ENCODE results near the gene DDA1. TPM values are rescaled to one million over a fixed set of nuclear protein-coding genes. Genes with fewer than 3 reads are reported as not detected.
A peak's percentile ranks its signal among the peaks of the same experiment; 100 is the strongest.
"Not testable (repeated sequence)": the region's sequence is repeated elsewhere in the genome, so short reads cannot be mapped to it uniquely, and the experiment has no call there.

Gene DDA1
- total and polyA plus RNA-seq, 4 donors: 21.4 to 71.0 (median 28.7) TPM

DNA sequence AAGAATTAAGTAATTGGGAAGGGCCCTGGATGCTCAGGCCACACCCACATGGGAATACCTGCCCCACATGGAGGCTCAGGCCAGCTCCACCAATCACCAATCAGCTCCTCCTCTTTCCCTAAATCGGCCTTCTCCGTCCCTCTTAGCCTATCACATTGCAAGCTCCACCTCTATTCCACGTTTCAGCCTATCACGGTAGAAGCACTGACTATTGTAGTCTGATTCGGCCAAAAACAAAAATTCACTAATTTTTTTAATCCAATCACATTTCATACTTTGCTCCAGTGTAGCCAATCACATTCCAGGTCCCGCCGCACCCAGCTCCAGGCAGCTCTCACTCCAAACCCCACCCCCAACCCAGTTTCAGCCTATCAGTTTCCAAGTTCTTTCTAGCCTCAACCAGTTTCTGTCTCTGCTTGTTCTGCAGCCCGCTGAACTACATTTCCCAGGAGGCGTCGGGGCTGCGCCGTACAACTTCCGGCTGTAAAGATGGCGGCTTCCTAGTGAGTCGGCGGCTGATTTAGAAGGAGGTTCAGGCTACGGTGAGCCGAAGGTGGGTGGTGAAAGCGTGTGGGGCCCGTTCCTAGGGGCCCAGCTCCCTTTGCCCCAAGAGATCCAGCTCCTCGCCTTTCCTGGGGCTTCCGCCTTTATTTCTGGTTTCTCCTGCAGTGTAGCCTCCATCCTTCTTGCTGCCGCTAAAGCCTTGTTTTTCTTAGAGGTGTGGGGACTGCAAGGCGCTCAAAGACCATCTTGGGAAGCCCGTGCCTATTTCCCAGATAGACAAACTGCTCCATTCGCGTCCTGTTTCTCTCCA lies 42.2 kb upstream of the DDA1 start, which contains the start of gene BABAM1:
Gene BABAM1, plus strand, starts transcription at position 469 of the 814 bp plus-strand sequence. CDS start 1,364 bp downstream, outside the sequence.
- Histone ChIP-seq H3K36me3 (ENCODE audit: control insufficient read depth in 1 of 2, insufficient read depth in 2 of 2, low read length in 1 of 2) (peaks cover 0 to 2% of the 10 kb centered on the region in 2 donors), H3K4me3 (ENCODE audit: low read length in 2 of 2) (peak within 1 kb of the TSS; percentile 60 to 77), H3K9me3 (ENCODE audit: control insufficient read depth, low read length) (no peaks in the 10 kb centered on the region), H3K27me3 (ENCODE audit: control insufficient read depth in 1 of 2, insufficient read depth in 2 of 2, low read length in 1 of 2) (no peaks in the 10 kb centered on the region), H3K4me1 (ENCODE audit: control insufficient read depth in 1 of 2, insufficient read depth in 2 of 2, low read length in 2 of 2) (no peaks in the 10 kb centered on the region), H3K27ac (ENCODE audit: low read depth in 1 of 2, low read length in 2 of 2) (peak within 1 kb of the TSS in 1 of 2 donors; percentile 16)
- ATAC-seq (ENCODE audit: low FRiP score) (peak; percentile 98), DNase-seq (peak; percentile 96 to 97)
- intact Hi-C loops (cut with DNase I): no loop called here
- 0% methylated on average over 27 of the region's 27 CpGs for WGBS, 2 donors

- Histone ChIP-seq H3K27ac (ENCODE audit: low read depth in 1 of 2, low read length in 2 of 2) (no peak overlapping the region), H3K36me3 (ENCODE audit: control insufficient read depth in 1 of 2, insufficient read depth in 2 of 2, low read length in 1 of 2) (peaks cover 0 to 6% of the 10 kb centered on the region in 2 donors), H3K4me3 (ENCODE audit: low read length in 2 of 2) (no peak overlapping the region), H3K27me3 (ENCODE audit: control insufficient read depth in 1 of 2, insufficient read depth in 2 of 2, low read length in 1 of 2) (no peaks in the 10 kb centered on the region), H3K9me3 (ENCODE audit: control insufficient read depth, low read length) (no peaks in the 10 kb centered on the region), H3K4me1 (ENCODE audit: control insufficient read depth in 1 of 2, insufficient read depth in 2 of 2, low read length in 2 of 2) (no peaks in the 10 kb centered on the region)
- DNase-seq (no peak), ATAC-seq (ENCODE audit: low FRiP score) (no peak)
- intact Hi-C loops (cut with DNase I): no loop called here
- 91 to 92% methylated on average over 13 of the region's 13 CpGs for WGBS, 2 donors
Observed at GRCh38 chr19:17268754-17269153, 40.6 kb upstream of the DDA1 start.

- H3K9me3 ChIP-seq (ENCODE audit: control insufficient read depth, low read length); ATAC-seq (ENCODE audit: low FRiP score): not testable (repeated sequence)
- 95 to 99% methylated on average over 3 of the region's 3 CpGs for WGBS, 2 donors
Observed at GRCh38 chr19:17274892-17275291, 34.5 kb upstream of the DDA1 start.

DNA sequence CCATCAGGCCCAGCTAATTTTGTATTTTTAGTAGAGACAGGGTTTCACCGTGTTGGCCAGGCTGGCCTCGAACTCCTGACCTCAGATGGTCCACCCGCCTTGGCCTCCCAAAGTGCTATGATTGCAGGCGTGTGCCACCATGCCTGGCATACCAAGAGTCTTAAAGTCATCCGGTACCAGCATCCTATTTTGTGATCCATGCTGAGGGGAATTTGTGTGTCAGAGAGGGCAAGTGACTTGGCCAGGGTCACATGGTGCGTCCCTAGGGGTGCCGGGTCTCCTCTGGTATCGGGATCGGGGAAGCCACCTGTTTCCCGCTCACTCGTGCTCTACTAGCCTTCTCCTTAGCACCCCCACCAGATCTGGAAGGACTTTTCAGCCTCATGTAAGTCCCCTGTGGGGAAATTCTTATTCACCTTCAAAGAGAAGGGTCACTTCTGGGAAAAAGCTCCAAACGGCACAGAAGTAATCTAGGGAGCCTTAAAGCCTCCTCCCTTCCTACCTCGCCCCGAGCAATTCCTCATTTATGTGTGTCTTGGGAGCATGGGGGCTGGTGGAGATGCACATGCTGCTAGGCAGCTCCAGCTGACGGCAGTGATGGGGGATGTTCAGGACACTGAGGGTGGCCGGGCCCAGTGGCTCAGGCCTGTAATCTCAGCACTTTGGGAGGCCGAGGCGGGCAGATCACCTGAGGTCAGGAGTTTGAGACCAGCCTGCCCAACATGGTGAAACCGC lies 33.8 kb upstream of the DDA1 start:
- no peaks in the 10 kb centered on the region for H3K27me3 ChIP-seq (ENCODE audit: control insufficient read depth in 1 of 2, insufficient read depth in 2 of 2, low read length in 1 of 2)
- WGBS, 2 donors: 88 to 90% methylated on average over 19 of the region's 19 CpGs

More at GRCh38 chr19:17274892-17275291, 34.5 kb upstream of the DDA1 start:
- H3K27me3 ChIP-seq (ENCODE audit: control insufficient read depth in 1 of 2, insufficient read depth in 2 of 2, low read length in 1 of 2); intact Hi-C loops (cut with DNase I); H3K4me1 ChIP-seq (ENCODE audit: control insufficient read depth in 1 of 2, insufficient read depth in 2 of 2, low read length in 2 of 2); DNase-seq; H3K4me3 ChIP-seq (ENCODE audit: low read length in 2 of 2); H3K27ac ChIP-seq (ENCODE audit: low read depth in 1 of 2, low read length in 2 of 2): not testable (repeated sequence)
- peaks cover 0 to 15% of the 10 kb centered on the region in 2 donors for H3K36me3 ChIP-seq (ENCODE audit: control insufficient read depth in 1 of 2, insufficient read depth in 2 of 2, low read length in 1 of 2)

GRCh38 chr19:17279436-17279835 lies 29.9 kb upstream of the DDA1 start:
- intact Hi-C loops (cut with DNase I): no loop called here
- H3K36me3 ChIP-seq (ENCODE audit: control insufficient read depth in 1 of 2, insufficient read depth in 2 of 2, low read length in 1 of 2): peaks cover 0 to 6% of the 10 kb centered on the region in 2 donors

More for the DNA sequence above, 33.8 kb upstream of the DDA1 start:
- ATAC-seq (ENCODE audit: low FRiP score): no peak
- no peak for DNase-seq
- no peak overlapping the region for H3K4me3 ChIP-seq (ENCODE audit: low read length in 2 of 2)
- intact Hi-C loops (cut with DNase I): no loop called here
- H3K27ac ChIP-seq (ENCODE audit: low read depth in 1 of 2, low read length in 2 of 2): no peak overlapping the region
- H3K4me1 ChIP-seq (ENCODE audit: control insufficient read depth in 1 of 2, insufficient read depth in 2 of 2, low read length in 2 of 2): no peaks in the 10 kb centered on the region
- H3K36me3 ChIP-seq (ENCODE audit: control insufficient read depth in 1 of 2, insufficient read depth in 2 of 2, low read length in 1 of 2): peaks cover 0 to 15% of the 10 kb centered on the region in 2 donors
- H3K9me3 ChIP-seq (ENCODE audit: control insufficient read depth, low read length): no peaks in the 10 kb centered on the region

GRCh38 chr19:17281391-17282304 lies 27.7 kb upstream of the DDA1 start, which contains the start of gene ANKLE1:
TSS of gene ANKLE1 (plus strand) at chr19:17281901. CDS start at chr19:17281921, 20 bp downstream.
- Histone ChIP-seq H3K4me3 (ENCODE audit: low read length in 2 of 2) (peak within 1 kb of the TSS in 1 of 2 donors; percentile 1), H3K27ac (ENCODE audit: low read depth in 1 of 2, low read length in 2 of 2) (no peak within 1 kb of the TSS), H3K4me1 (ENCODE audit: control insufficient read depth in 1 of 2, insufficient read depth in 2 of 2, low read length in 2 of 2) (no peaks in the 10 kb centered on the region), H3K27me3 (ENCODE audit: control insufficient read depth in 1 of 2, insufficient read depth in 2 of 2, low read length in 1 of 2) (no peaks in the 10 kb centered on the region), H3K9me3 (ENCODE audit: control insufficient read depth, low read length) (no peaks in the 10 kb centered on the region), H3K36me3 (ENCODE audit: control insufficient read depth in 1 of 2, insufficient read depth in 2 of 2, low read length in 1 of 2) (peaks cover 0 to 2% of the 10 kb centered on the region in 2 donors)
- intact Hi-C loops (cut with DNase I): loop anchor here (2.0 to 5.0 kb wide), 4 partner anchors 69 to 215 kb away; no protein-coding TSS in a partner anchor
- peak in 1 of 2 donors; percentile 76 for DNase-seq
- WGBS, 2 donors: 7 to 8% methylated on average over 66 to 75 of the region's 75 CpGs
- peak; percentile 31 for ATAC-seq (ENCODE audit: low FRiP score)

More at GRCh38 chr19:17279436-17279835, 29.9 kb upstream of the DDA1 start:
- no peaks in the 10 kb centered on the region for H3K9me3 ChIP-seq (ENCODE audit: control insufficient read depth, low read length)
- H3K4me3 ChIP-seq (ENCODE audit: low read length in 2 of 2): no peak overlapping the region
- H3K4me1 ChIP-seq (ENCODE audit: control insufficient read depth in 1 of 2, insufficient read depth in 2 of 2, low read length in 2 of 2): no peaks in the 10 kb centered on the region
- H3K27me3 ChIP-seq (ENCODE audit: control insufficient read depth in 1 of 2, insufficient read depth in 2 of 2, low read length in 1 of 2): no peaks in the 10 kb centered on the region
- H3K27ac ChIP-seq (ENCODE audit: low read depth in 1 of 2, low read length in 2 of 2): no peak overlapping the region
- DNase-seq (no peak), ATAC-seq (ENCODE audit: low FRiP score) (no peak)
- WGBS, 2 donors: 67 to 78% methylated on average over 3 of the region's 3 CpGs

DNA sequence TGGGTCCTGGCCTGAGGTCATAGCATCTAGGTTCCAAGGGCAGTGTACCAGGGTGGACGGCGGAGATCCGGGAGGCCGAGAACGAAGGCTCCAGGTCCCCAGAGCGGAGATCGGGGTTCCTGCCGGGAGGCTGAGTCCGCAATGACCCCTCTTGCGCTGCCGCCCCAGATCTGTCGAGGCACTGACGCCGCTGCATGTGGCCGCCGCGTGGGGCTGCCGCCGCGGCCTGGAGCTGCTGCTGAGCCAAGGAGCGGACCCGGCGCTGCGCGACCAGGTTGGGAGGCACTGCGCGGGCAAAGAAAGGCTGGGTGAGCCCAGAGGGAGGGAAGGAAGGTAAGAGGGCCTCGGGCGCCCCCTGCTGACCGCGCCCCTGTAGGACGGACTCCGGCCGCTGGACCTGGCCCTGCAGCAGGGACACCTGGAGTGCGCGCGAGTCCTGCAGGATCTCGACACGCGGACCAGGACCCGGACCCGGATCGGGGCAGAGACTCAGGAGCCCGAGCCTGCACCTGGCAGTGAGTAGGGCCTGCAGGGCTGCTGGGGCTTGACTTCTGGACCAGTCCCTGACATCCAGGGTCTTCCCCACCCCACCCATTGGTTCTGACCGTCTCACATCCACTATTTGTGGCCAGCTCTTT lies 26.8 kb upstream of the DDA1 start:
- peaks cover 0 to 2% of the 10 kb centered on the region in 2 donors for H3K36me3 ChIP-seq (ENCODE audit: control insufficient read depth in 1 of 2, insufficient read depth in 2 of 2, low read length in 1 of 2)
- ATAC-seq (ENCODE audit: low FRiP score) (peak; percentile 95), DNase-seq (peak; percentile 85 to 95)
- no peaks in the 10 kb centered on the region for H3K27me3 ChIP-seq (ENCODE audit: control insufficient read depth in 1 of 2, insufficient read depth in 2 of 2, low read length in 1 of 2)
- no peak overlapping the region for H3K27ac ChIP-seq (ENCODE audit: low read depth in 1 of 2, low read length in 2 of 2)
- intact Hi-C loops (cut with DNase I): loop anchor here (2.0 to 5.0 kb wide), 4 partner anchors 70 to 216 kb away; no protein-coding TSS in a partner anchor
- no peaks in the 10 kb centered on the region for H3K9me3 ChIP-seq (ENCODE audit: control insufficient read depth, low read length)
- no peak overlapping the region for H3K4me3 ChIP-seq (ENCODE audit: low read length in 2 of 2)
- WGBS, 2 donors: 3 to 6% methylated on average over 45 of the region's 45 CpGs
- no peaks in the 10 kb centered on the region for H3K4me1 ChIP-seq (ENCODE audit: control insufficient read depth in 1 of 2, insufficient read depth in 2 of 2, low read length in 2 of 2)

Data from aorta (tissue), 5 donors.